Measurements from ENCODE around the gene CC2D2A.

Gene CC2D2A

GRCh38 chr4:15488136-15488535 is 18.5 kb downstream of the CC2D2A start:
- Histone ChIP-seq H3K27ac (ENCODE audit: low read depth, low read length) (no peak overlapping the region), H3K79me2 (ENCODE audit: insufficient read depth, low read length) (no peaks in the 10 kb centered on the region), H3K4me2 (ENCODE audit: low read depth, low read length, poor library complexity, severe bottlenecking) (no peak overlapping the region), H3K9me2 (replicated peaks; ENCODE audit: insufficient read depth, low read length) (no peaks in the 10 kb centered on the region), H2AFZ (ENCODE audit: low read depth, low read length, severe bottlenecking) (no peak overlapping the region), H3K9ac (ENCODE audit: low read length) (no peak overlapping the region), H3K9me3 (ENCODE audit: insufficient read depth, low read length) (no peaks in the 10 kb centered on the region), H3K4me3 (ENCODE audit: insufficient read depth, low read length, poor library complexity, severe bottlenecking) (no peak overlapping the region), H4K20me1 (ENCODE audit: low read depth, low read length) (no peaks in the 10 kb centered on the region), H3K36me3 (ENCODE audit: low read length) (no peaks in the 10 kb centered on the region), H3K27me3 (ENCODE audit: low read length) (no peaks in the 10 kb centered on the region), H3F3A (ENCODE audit: insufficient read depth) (no peaks in the 10 kb centered on the region)
- TF ChIP-seq EZH2phosphoT487 (conservative IDR thresholded peaks at IDR 0.05; ENCODE audit: low read length) (no peak), CTCF (IDR thresholded peaks at IDR 0.05; ENCODE audit: insufficient read depth, low read length, poor library complexity, severe bottlenecking) (no peak)

GRCh38 chr4:15488658-15489470 is 19.2 kb downstream of the CC2D2A start:
- Histone ChIP-seq H3K9ac (ENCODE audit: low read length) (no peak overlapping the region), H3K9me2 (replicated peaks; ENCODE audit: insufficient read depth, low read length) (no peaks in the 10 kb centered on the region), H4K20me1 (ENCODE audit: low read depth, low read length) (no peaks in the 10 kb centered on the region), H3K4me3 (ENCODE audit: insufficient read depth, low read length, poor library complexity, severe bottlenecking) (no peak overlapping the region), H3K79me2 (ENCODE audit: insufficient read depth, low read length) (no peaks in the 10 kb centered on the region), H3K9me3 (ENCODE audit: insufficient read depth, low read length) (no peaks in the 10 kb centered on the region), H3F3A (ENCODE audit: insufficient read depth) (no peaks in the 10 kb centered on the region), H3K36me3 (ENCODE audit: low read length) (no peaks in the 10 kb centered on the region), H3K27ac (ENCODE audit: low read depth, low read length) (no peak overlapping the region), H2AFZ (ENCODE audit: low read depth, low read length, severe bottlenecking) (no peak overlapping the region), H3K4me2 (ENCODE audit: low read depth, low read length, poor library complexity, severe bottlenecking) (no peak overlapping the region), H3K27me3 (ENCODE audit: low read length) (no peaks in the 10 kb centered on the region)
- no peak for TF ChIP-seq EZH2phosphoT487 (conservative IDR thresholded peaks at IDR 0.05; ENCODE audit: low read length)
- no peak for TF ChIP-seq CTCF (IDR thresholded peaks at IDR 0.05; ENCODE audit: insufficient read depth, low read length, poor library complexity, severe bottlenecking)

- no peak overlapping the region for H3K4me3 ChIP-seq (ENCODE audit: insufficient read depth, low read length, poor library complexity, severe bottlenecking)
- no peaks in the 10 kb centered on the region for H3K27me3 ChIP-seq (ENCODE audit: low read length)
- TF ChIP-seq EZH2phosphoT487 (conservative IDR thresholded peaks at IDR 0.05; ENCODE audit: low read length), result no peak
- no peak for TF ChIP-seq CTCF (IDR thresholded peaks at IDR 0.05; ENCODE audit: insufficient read depth, low read length, poor library complexity, severe bottlenecking)
- H3K4me2 ChIP-seq (ENCODE audit: low read depth, low read length, poor library complexity, severe bottlenecking), result no peak overlapping the region
- no peaks in the 10 kb centered on the region for H3F3A ChIP-seq (ENCODE audit: insufficient read depth)
- no peak overlapping the region for H3K9ac ChIP-seq (ENCODE audit: low read length)
- no peaks in the 10 kb centered on the region for H3K79me2 ChIP-seq (ENCODE audit: insufficient read depth, low read length)
- no peaks in the 10 kb centered on the region for H3K9me3 ChIP-seq (ENCODE audit: insufficient read depth, low read length)
- no peaks in the 10 kb centered on the region for H3K9me2 ChIP-seq (replicated peaks; ENCODE audit: insufficient read depth, low read length)
- H2AFZ ChIP-seq (ENCODE audit: low read depth, low read length, severe bottlenecking), result no peak overlapping the region
- no peaks in the 10 kb centered on the region for H4K20me1 ChIP-seq (ENCODE audit: low read depth, low read length)
- H3K27ac ChIP-seq (ENCODE audit: low read depth, low read length), result no peak overlapping the region
- H3K36me3 ChIP-seq (ENCODE audit: low read length), result no peaks in the 10 kb centered on the region
Observed at GRCh38 chr4:15489551-15489950, 19.9 kb downstream of the CC2D2A start.
